CD8-positive, alpha-beta memory T cell (primary cell): ENCODE measurements around the gene PTRH1. TPM values are rescaled to one million over a fixed set of nuclear protein-coding genes. Genes with fewer than 3 reads are reported as not detected.

ENCODE experiments used
- CTCF ChIA-PET: fragments of 350-600 bp; sonication (Branson Sonifier 250); formaldehyde crosslinking; loops from one replicate; lab custom pipeline; 2021; ENCODE audit warnings: antibody characterized with exemption; lab: Charles Lee
- POLR2A ChIA-PET: fragments of 350-600 bp; sonication (Branson Sonifier 250); formaldehyde crosslinking; loops from one replicate; lab custom pipeline; 2021; ENCODE audit warnings: antibody characterized with exemption; lab: Charles Lee
- DNase-seq, 5 donors: peaks; one replicate each; pipeline versions ENCODE4 v3.0.0 to v3.0.0-alpha.2; 2020 to 2022; ENCODE audit warnings: mixed read lengths in 1 of 5
- H3K27ac ChIP-seq: one replicate; pipeline ENCODE4 v1.7.0; 2013; ENCODE audit warnings: low read depth, mild to moderate bottlenecking, low read length, moderate library complexity
- H3K27me3 ChIP-seq: 2 replicates; pipeline ENCODE4 v1.7.0; 2013; ENCODE audit warnings: low read length, mild to moderate bottlenecking; ENCODE audit not compliant: insufficient read depth, poor library complexity, severe bottlenecking
- H3K36me3 ChIP-seq: 2 replicates; pipeline ENCODE4 v1.7.0; 2013; ENCODE audit warnings: mild to moderate bottlenecking, low read length, moderate library complexity; ENCODE audit not compliant: insufficient read depth
- H3K4me1 ChIP-seq: 2 replicates; pipeline ENCODE4 v1.7.0; 2013; ENCODE audit warnings: mild to moderate bottlenecking, low read length, moderate library complexity; ENCODE audit not compliant: insufficient read depth
- H3K4me3 ChIP-seq: 2 replicates; pipeline ENCODE4 v1.7.0; 2013; ENCODE audit warnings: mild to moderate bottlenecking, low read length
- H3K9me3 ChIP-seq: 2 replicates; pipeline ENCODE4 v1.7.0; 2013; ENCODE audit warnings: mild to moderate bottlenecking, low read length
- H3K27ac Mint-ChIP-seq, 8 donors: one replicate each; pipeline ENCODE4 v1.8.0; 2020 to 2021; ENCODE audit warnings: mixed read lengths in 8 of 8, mild to moderate bottlenecking in 6 of 8, inconsistent platforms in 3 of 8, moderate library complexity in 3 of 8
- H3K27me3 Mint-ChIP-seq, 2 donors: one replicate each; pipeline ENCODE4 v1.8.0; 2020 to 2021; ENCODE audit warnings: mixed read lengths in 2 of 2, mild to moderate bottlenecking in 1 of 2, moderate library complexity in 1 of 2
- H3K36me3 Mint-ChIP-seq, 3 donors: one replicate each; pipeline ENCODE4 v1.8.0; 2020 to 2021; ENCODE audit warnings: mixed read lengths in 3 of 3, inconsistent platforms in 1 of 3, mild to moderate bottlenecking in 1 of 3
- H3K4me1 Mint-ChIP-seq, 3 donors: one replicate each; pipeline ENCODE4 v1.8.0; 2020 to 2021; ENCODE audit warnings: mixed read lengths in 3 of 3, inconsistent platforms in 1 of 3, mild to moderate bottlenecking in 1 of 3
- H3K4me3 Mint-ChIP-seq, 7 donors: one replicate each; pipeline ENCODE4 v1.8.0; 2020 to 2021; ENCODE audit warnings: mixed read lengths in 7 of 7, mild to moderate bottlenecking in 6 of 7, moderate library complexity in 4 of 7, inconsistent platforms in 2 of 7
- H3K9me3 Mint-ChIP-seq, 5 donors: one replicate each; pipeline ENCODE4 v1.8.0; 2020 to 2022; ENCODE audit warnings: mixed read lengths in 5 of 5, mild to moderate bottlenecking in 3 of 5, moderate library complexity in 2 of 5, inconsistent platforms in 1 of 5
- polyA plus RNA-seq: library from polyadenylated mRNA; unstranded; fragments of 300-500 nt; fragmentation: Illumina TruSeq; gene quantifications from one replicate; pipeline ENCODE4 v1.2.3, GENCODE V29; 2021
- total RNA-seq, 2 experiments: library from RNA; stranded (reverse); gene quantifications; one replicate each; pipeline ENCODE4 v1.2.3, GENCODE V29; 2021

PTRH1 gene
- total and polyA plus RNA-seq, 3 experiments from 2014 or later, result 34.4 to 40.7 (median 35.9) TPM

- Mint-ChIP-seq H3K9me3 (no peaks in the 10 kb centered on the region), H3K4me1 (peaks cover 14 to 23% (median 19%) of the 10 kb centered on the region in 3 donors), H3K36me3 (peaks cover 0 to 22% (median under 1%) of the 10 kb centered on the region in 3 donors), H3K27me3 (no peaks in the 10 kb centered on the region), H3K27ac (peak overlapping the region in 2 of 8 donors; percentile 47 to 50), H3K4me3 (no peak overlapping the region)
- ChIA-PET CTCF (interaction anchor here (0.6 to 1.5 kb wide), 3 partner anchors 139 to 191 kb away, joined by 3 read pairs; no protein-coding TSS in a partner anchor), POLR2A (interaction anchor here (0.9 kb wide), 1 partner anchor 10 kb away, joined by 3 read pairs; no protein-coding TSS in a partner anchor)
- H3K27ac ChIP-seq, result no peak overlapping the region
- peaks cover 22% of the 10 kb centered on the region for H3K4me1 ChIP-seq
- H3K36me3 ChIP-seq, result no peaks in the 10 kb centered on the region
- no peaks in the 10 kb centered on the region for H3K9me3 ChIP-seq
- no peaks in the 10 kb centered on the region for H3K27me3 ChIP-seq
- DNase-seq, result no peak
- H3K4me3 ChIP-seq, result no peak overlapping the region
Measured at GRCh38 chr9:127730799-127731410, 15.4 kb upstream of the PTRH1 start.

- Histone ChIP-seq H3K4me3 (no peak overlapping the region), H3K27me3 (no peaks in the 10 kb centered on the region), H3K27ac (no peak overlapping the region), H3K4me1 (peaks cover 15% of the 10 kb centered on the region), H3K9me3 (no peaks in the 10 kb centered on the region), H3K36me3 (no peaks in the 10 kb centered on the region)
- Mint-ChIP-seq H3K36me3 (peaks cover 0 to 22% (median 2%) of the 10 kb centered on the region in 3 donors), H3K27ac (no peak overlapping the region), H3K9me3 (no peaks in the 10 kb centered on the region), H3K27me3 (no peaks in the 10 kb centered on the region), H3K4me1 (peaks cover 10 to 16% (median 13%) of the 10 kb centered on the region in 3 donors), H3K4me3 (no peak overlapping the region)
- ChIA-PET POLR2A (no interaction called here), CTCF (no interaction called here)
- DNase-seq, result no peak
Measured at GRCh38 chr9:127730262-127730661, 14.8 kb upstream of the PTRH1 start.

- peaks cover 9 to 15% (median 11%) of the 10 kb centered on the region in 3 donors for H3K4me1 Mint-ChIP-seq
- H3K36me3 ChIP-seq, result no peaks in the 10 kb centered on the region
- H3K36me3 Mint-ChIP-seq, result peaks cover 0 to 21% (median 2%) of the 10 kb centered on the region in 3 donors
- no peaks in the 10 kb centered on the region for H3K27me3 ChIP-seq
- H3K27ac ChIP-seq, result no peak overlapping the region
- ChIA-PET CTCF (interaction anchor here (1.1 to 1.5 kb wide), 6 partner anchors 10 to 192 kb away, joined by 3 to 6 read pairs (median 3); no protein-coding TSS in a partner anchor), POLR2A (no interaction called here)
- H3K27me3 Mint-ChIP-seq, result no peaks in the 10 kb centered on the region
- peak overlapping the region in 3 of 8 donors; percentile 23 to 97 (median 29) for H3K27ac Mint-ChIP-seq
- no peaks in the 10 kb centered on the region for H3K9me3 ChIP-seq
- H3K4me1 ChIP-seq, result peaks cover 14% of the 10 kb centered on the region
- no peak overlapping the region for H3K4me3 Mint-ChIP-seq
- no peak overlapping the region for H3K4me3 ChIP-seq
- no peak for DNase-seq
- H3K9me3 Mint-ChIP-seq, result no peaks in the 10 kb centered on the region
Measured at GRCh38 chr9:127729522-127730256, 14.2 kb upstream of the PTRH1 start.

- Mint-ChIP-seq H3K27ac (peak overlapping the region in 2 of 8 donors; percentile 43 to 97), H3K27me3 (no peaks in the 10 kb centered on the region), H3K9me3 (no peaks in the 10 kb centered on the region), H3K4me1 (peaks cover 4 to 7% (median 4%) of the 10 kb centered on the region in 3 donors), H3K36me3 (peaks cover 0 to 23% (median 2%) of the 10 kb centered on the region in 3 donors), H3K4me3 (no peak overlapping the region)
- Histone ChIP-seq H3K4me1 (peaks cover 5% of the 10 kb centered on the region), H3K27me3 (no peaks in the 10 kb centered on the region), H3K9me3 (no peaks in the 10 kb centered on the region), H3K4me3 (no peak overlapping the region), H3K27ac (no peak overlapping the region), H3K36me3 (no peaks in the 10 kb centered on the region)
- POLR2A ChIA-PET, result interaction anchor here (0.7 kb wide), 1 partner anchor 29 kb away, joined by 3 read pairs; no protein-coding TSS in a partner anchor
- CTCF ChIA-PET, result interaction anchor here (1.1 to 1.5 kb wide), 6 partner anchors 9 to 193 kb away, joined by 3 to 6 read pairs (median 3); no protein-coding TSS in a partner anchor
- no peak for DNase-seq
Measured at GRCh38 chr9:127728808-127729207, 13.3 kb upstream of the PTRH1 start.

GRCh38 chr9:127726871-127727270 is 11.4 kb upstream of the PTRH1 start:
- CTCF ChIA-PET, result interaction anchor here (1.1 kb wide), 1 partner anchor 195 kb away, joined by 3 read pairs; no protein-coding TSS in a partner anchor
- no peaks in the 10 kb centered on the region for H3K36me3 ChIP-seq
- DNase-seq, result no peak
- Mint-ChIP-seq H3K4me1 (peaks cover 3 to 8% (median 4%) of the 10 kb centered on the region in 3 donors), H3K27ac (peak overlapping the region in 1 of 8 donors; percentile 19), H3K27me3 (no peaks in the 10 kb centered on the region), H3K9me3 (no peaks in the 10 kb centered on the region), H3K36me3 (peaks cover 0 to 17% (median 2%) of the 10 kb centered on the region in 3 donors), H3K4me3 (no peak overlapping the region)
- POLR2A ChIA-PET, result interaction anchor here (0.6 kb wide), 1 partner anchor 162 kb away, joined by 5 read pairs; no protein-coding TSS in a partner anchor
- peaks cover 5% of the 10 kb centered on the region for H3K4me1 ChIP-seq
- no peaks in the 10 kb centered on the region for H3K27me3 ChIP-seq
- H3K4me3 ChIP-seq, result no peak overlapping the region
- H3K27ac ChIP-seq, result no peak overlapping the region
- no peaks in the 10 kb centered on the region for H3K9me3 ChIP-seq

GRCh38 chr9:127724012-127724411 is 8.5 kb upstream of the PTRH1 start:
- Histone ChIP-seq H3K36me3 (no peaks in the 10 kb centered on the region), H3K27me3 (no peaks in the 10 kb centered on the region), H3K4me3 (no peak overlapping the region), H3K27ac (no peak overlapping the region), H3K9me3 (no peaks in the 10 kb centered on the region), H3K4me1 (peaks cover 27% of the 10 kb centered on the region)
- Mint-ChIP-seq H3K4me3 (no peak overlapping the region), H3K9me3 (no peaks in the 10 kb centered on the region), H3K27ac (no peak overlapping the region), H3K36me3 (peaks cover 0 to 7% (median 2%) of the 10 kb centered on the region in 3 donors), H3K27me3 (no peaks in the 10 kb centered on the region), H3K4me1 (peaks cover 25 to 37% (median 27%) of the 10 kb centered on the region in 3 donors)
- POLR2A ChIA-PET, result no interaction called here
- CTCF ChIA-PET, result no interaction called here
- no peak for DNase-seq

GRCh38 chr9:127723444-127723843 is 8.0 kb upstream of the PTRH1 start:
- Mint-ChIP-seq H3K27me3 (no peaks in the 10 kb centered on the region), H3K27ac (peak overlapping the region in 4 of 8 donors; percentile 51 to 64 (median 58)), H3K9me3 (no peaks in the 10 kb centered on the region), H3K4me3 (no peak overlapping the region), H3K36me3 (peaks cover 0 to 5% (median 2%) of the 10 kb centered on the region in 3 donors), H3K4me1 (peaks cover 26 to 37% (median 27%) of the 10 kb centered on the region in 3 donors)
- CTCF ChIA-PET, result no interaction called here
- H3K4me1 ChIP-seq, result peaks cover 30% of the 10 kb centered on the region
- no peaks in the 10 kb centered on the region for H3K27me3 ChIP-seq
- H3K9me3 ChIP-seq, result no peaks in the 10 kb centered on the region
- no peaks in the 10 kb centered on the region for H3K36me3 ChIP-seq
- H3K4me3 ChIP-seq, result no peak overlapping the region
- POLR2A ChIA-PET, result no interaction called here
- DNase-seq, result no peak
- H3K27ac ChIP-seq, result no peak overlapping the region
